Measurements from ENCODE around the gene FLVCR2.

DNA sequence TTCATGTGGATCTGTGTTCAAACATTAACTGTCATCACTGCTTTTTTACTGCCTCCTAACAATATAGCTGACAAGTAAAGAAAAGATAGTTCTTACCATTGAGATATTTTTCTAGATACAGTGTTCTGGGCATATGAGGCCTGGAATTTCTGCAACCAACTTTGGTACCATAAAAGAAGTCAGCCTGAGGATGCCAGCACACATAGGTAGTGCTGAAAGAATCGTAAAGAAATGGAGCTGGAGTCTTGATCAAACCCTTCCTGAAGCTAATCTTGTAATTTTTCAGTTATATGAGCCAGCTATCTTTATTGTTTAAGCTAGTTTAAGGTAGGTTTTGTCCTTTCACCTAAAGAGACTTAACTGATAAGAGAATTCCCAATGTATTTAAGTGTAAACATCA, 70.9 kb downstream of the FLVCR2 start:
- TF ChIP-seq, protein P1, sequence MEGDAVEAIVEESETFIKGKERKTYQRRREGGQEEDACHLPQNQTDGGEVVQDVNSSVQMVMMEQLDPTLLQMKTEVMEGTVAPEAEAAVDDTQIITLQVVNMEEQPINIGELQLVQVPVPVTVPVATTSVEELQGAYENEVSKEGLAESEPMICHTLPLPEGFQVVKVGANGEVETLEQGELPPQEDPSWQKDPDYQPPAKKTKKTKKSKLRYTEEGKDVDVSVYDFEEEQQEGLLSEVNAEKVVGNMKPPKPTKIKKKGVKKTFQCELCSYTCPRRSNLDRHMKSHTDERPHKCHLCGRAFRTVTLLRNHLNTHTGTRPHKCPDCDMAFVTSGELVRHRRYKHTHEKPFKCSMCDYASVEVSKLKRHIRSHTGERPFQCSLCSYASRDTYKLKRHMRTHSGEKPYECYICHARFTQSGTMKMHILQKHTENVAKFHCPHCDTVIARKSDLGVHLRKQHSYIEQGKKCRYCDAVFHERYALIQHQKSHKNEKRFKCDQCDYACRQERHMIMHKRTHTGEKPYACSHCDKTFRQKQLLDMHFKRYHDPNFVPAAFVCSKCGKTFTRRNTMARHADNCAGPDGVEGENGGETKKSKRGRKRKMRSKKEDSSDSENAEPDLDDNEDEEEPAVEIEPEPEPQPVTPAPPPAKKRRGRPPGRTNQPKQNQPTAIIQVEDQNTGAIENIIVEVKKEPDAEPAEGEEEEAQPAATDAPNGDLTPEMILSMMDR (IDR thresholded peaks at IDR 0.05; ENCODE audit: low read depth, low read length): no peak
- TF ChIP-seq POLR2A (IDR thresholded peaks at IDR 0.05; ENCODE audit: extremely low read depth, insufficient read length) (no peak), MYC (IDR thresholded peaks at IDR 0.05; ENCODE audit: low read depth, low read length) (no peak)
- TF ChIP-seq, protein P2, sequence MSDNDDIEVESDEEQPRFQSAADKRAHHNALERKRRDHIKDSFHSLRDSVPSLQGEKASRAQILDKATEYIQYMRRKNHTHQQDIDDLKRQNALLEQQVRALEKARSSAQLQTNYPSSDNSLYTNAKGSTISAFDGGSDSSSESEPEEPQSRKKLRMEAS (IDR thresholded peaks at IDR 0.05; ENCODE audit: low read depth, low read length): no peak
